ENCODE data around the gene AKNA.
"Not testable (repeated sequence)": the region's sequence is repeated elsewhere in the genome, so short reads cannot be mapped to it uniquely, and the experiment has no call there.

The AKNA gene

DNA sequence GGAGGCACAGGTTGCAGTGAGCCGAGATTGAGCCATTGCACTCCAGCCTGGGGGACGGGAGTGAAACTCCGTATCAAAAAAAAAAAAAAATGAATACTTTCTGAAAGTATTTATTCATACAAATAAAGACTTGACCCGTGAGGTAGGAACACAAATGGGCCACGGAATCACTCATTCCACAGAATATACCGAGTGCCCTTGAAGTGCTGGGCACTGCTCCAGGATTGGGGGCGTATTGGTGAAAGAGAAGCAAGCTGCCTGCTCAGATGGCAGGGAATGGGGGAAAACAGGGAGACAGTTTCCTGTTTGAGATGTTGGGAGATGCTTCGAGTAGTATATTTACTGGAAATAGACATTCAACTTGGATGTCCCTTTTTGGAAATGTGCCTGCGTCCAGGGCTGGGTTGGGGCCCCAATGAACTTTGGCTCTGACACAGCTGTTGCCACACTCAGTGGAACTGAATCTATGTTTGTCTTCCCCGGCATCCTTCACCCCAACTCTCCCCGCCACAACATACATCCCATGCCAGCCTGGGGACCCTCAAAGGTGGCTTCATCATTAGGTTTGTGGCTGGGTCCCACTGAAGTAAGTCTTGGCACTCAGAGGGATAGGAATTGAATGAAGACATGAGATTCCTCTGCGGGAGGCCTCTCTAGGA lies 65.5 kb downstream of the AKNA start:
- not testable (repeated sequence) for DNase-seq (ENCODE audit: low read depth, low spot score)

DNA sequence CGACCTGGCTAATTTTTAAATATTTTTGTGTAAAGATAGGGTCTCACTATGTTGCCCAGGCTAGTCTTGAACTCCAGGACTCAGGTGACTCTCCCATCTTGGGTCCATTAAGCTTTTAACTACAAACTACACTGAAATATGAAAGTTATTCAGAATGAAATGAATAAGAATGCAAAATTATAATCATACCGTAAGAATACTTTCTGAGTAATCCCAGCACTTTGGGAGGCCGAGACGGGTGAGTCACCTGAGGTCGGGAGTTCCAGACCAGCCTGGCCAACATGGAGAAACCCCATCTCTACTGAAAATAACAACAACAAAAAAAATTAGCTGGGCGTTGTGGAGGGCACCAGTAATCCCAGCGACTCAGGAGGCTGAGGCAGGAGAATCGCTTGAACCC lies 66.0 kb downstream of the AKNA start:
- DNase-seq (ENCODE audit: low read depth, low spot score): no peak

DNA sequence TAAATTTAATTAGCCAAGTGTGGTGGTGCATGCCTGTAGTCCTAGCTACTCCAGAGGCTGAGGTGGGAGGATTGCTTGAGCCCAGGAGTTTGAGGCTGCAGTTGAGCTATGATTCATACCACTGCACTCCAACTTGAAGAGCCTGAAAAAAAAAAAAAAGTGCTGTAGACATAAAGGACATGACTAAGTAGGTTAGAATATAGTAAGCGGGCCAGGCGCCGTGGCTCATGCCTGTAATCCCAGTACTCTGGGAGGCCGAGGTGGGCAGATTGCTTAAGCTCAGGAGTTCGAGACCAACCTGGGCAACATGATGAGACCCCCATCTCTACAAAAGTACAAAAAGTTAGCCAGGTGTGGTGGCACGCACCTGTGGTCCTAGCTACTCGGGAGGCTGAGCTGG lies 67.1 kb downstream of the AKNA start:
- not testable (repeated sequence) for DNase-seq (ENCODE audit: low read depth, low spot score)

DNA sequence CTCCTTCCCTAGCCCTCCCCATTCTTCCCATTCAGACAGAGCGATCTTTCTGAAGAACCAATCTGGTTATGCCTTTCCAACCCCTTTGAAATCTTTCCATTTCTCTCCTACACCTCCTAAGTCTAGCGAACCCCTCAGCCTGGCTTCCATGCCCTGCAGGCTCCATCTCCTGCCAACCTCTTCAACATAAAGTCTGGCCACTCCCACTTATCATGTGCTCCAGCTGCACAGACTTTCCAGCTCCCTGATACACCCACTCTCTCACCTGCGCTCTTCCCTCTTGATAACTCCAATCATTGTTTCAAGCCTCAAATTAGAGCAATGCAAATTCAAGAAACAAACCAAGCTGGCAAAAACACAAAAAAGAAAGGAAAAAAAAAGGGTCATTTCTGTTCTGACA lies 68.6 kb downstream of the AKNA start:
- DNase-seq (ENCODE audit: low read depth, low spot score): no peak

DNA sequence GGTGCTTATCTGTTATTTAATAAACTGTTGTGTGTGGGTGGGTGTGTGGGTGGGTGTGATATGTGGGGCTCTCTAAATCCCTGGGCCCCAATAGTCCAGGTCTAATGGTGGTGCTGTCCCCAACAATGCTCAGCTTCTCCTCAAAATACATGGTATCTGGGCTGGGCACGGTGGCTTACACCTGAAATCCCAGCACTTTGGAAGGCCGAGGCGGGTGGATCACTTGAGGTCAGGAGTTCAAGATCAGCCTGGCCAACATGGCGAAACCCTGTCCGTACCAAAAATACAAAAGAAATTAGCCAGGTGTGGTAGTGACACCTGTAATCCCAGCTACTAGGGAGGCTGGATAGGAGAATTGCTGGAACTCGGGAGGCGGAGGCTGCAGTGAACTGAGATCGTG lies 69.4 kb downstream of the AKNA start:
- DNase-seq (ENCODE audit: low read depth, low spot score): no peak

DNA sequence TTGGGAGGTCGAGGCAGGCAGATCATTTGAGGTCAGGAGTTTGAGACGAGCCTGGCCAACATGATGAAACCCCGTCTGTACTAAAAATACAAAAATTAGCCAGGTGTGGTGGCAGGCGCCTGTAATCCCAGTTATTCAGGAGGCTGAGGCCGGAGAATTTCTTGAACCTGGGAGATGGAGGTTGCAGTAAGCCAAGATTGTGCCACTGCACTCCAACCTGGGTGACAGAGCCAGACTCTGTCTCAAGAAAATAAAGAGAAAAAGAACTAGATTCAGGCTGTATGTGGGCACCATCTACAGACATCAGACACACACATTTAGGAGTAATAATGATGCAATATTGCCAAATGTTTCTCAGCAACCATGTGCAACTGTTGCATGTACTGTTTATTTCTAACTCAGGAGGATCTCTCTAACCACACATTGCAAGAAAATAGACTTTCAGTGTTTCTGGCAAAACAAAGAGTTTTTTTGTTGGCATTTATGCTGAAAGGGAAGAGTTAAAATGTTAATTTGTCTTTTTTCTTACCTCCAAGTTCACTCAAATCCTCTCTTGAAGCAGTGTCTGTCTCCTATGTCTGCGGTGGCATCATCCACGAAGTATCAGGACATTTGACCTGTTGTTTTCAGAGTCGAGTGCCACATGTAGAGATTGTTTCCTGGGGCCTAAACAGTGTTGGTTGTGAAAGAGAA lies 70.0 kb downstream of the AKNA start:
- no peak for DNase-seq (ENCODE audit: low read depth, low spot score)

DNA sequence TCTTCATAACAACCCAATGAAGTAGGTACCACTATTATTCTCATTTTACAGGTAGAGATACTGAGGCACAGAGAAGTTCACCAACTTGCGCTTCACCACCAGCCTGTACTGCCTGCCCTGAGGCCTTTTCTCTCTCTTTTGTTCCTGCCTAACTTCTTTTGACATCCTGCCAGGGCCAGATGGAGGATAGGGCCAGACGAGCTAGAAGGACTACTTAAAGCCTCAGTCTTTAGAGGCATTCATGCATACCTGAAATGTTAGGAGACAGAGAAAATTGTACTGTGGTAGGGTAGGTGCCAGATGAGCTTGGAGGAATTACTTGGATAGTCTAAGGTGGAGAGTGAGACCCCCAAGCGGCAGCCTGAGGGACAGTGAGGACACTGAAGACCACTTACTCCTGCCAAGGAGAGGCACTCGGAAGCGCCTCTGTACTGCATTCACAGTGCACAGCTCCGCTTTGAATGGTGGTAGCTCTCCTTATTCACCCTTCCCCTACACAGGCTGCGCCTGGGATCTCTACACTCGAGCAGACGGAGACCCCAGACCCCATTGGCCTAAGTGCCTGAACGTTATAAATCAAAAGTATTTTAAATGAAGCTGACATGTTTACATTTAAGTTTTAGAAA lies 71.1 kb downstream of the AKNA start:
- no peak for DNase-seq (ENCODE audit: low read depth, low spot score)

DNA sequence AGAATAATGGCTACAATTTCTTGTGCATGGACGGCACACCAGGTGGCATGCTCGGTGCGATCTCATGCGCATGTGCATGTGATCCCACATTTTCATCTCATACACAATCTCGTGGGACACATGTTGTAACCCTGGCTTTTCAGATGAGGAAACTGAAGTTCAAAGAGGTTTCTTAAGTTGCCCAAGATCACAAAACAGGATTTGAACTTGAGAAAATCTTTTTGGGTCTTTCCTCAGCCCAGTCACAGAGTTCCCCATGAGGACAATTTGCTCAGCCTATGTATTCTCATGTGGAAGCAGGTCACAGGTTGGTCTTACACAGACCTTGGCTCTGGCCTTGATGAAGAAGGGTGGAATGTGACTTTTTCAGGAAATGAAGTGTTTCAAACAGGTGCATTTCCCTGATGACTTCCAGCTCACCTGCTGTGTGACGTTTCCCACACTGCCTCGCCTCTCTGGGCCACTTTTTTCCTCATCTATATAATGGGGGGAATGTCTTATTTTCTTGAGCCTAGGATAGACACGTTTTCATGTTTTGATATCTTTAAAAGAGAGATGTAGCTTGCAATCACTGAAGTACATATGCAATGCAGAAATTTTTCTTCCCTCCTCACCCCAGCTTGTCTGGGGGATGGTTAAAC lies 71.9 kb downstream of the AKNA start:
- no peak for DNase-seq (ENCODE audit: low read depth, low spot score)

DNA sequence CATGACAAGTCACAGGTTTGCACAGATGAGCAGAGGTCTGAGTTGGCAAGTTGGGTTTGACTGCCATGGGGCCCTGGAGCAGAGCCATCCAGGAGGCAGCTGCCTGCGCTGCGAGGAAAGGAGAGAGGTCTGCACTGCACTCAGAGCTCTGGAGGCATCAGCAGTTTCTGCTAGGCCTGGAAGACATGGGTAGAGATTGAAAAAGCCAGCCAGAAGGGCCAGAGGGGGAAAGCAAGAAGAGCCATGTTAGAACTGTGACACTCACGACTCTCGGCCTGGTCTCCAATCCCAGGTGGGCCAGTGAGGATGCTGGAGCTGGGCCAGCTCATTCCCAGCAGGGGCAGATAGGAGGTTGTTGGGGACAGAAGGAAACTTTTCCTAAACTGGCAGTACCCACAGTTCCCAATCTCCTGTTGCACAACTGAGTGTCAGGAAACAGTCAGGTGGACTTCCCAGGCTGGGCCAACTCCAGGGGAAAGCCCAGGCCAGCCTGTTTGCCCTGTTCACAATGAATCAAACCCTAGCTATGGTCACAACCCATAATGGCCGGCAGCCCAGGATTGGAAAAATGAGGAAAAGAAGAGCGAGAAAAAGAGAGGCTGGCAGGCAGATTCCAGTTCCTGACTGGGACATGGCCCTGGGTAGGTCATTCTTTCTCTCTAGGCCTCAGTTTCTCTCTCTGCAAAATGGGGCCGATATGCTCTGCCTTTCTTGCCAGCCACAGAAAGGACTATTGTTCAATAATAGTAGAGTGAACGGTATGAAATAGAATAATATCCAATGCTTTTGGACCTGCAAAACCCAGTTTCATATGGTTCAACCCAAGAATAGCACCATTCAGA lies 72.7 kb downstream of the AKNA start:
- no peak for DNase-seq (ENCODE audit: low read depth, low spot score)

DNA sequence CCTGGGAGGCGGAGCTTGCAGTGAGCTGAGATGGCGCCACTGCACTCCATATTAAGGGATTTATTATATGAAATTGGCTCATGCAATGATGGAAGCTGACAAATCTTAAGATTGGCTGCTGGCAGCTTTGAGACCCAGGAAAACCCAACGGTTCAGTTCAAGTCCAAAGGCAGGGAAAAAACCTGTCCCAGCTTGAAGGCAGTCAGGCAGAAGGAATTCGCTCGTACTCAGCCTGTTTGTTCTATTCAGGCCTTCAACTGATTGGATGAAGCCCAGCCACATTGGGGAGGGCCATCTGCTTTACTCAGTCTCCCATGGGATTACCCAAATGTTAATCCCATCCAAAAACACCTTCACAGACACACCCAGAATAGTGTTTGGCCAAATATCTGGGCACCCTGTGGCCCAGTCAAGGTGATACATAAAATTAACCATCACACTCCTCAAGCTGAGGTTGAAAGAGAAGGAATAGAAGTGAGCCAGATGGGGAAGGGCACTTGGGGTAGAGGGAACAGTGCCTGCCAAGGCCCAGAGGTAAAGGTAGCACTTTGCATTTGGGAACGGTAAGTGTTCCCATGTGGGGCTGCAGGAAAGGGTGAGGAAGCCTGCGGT lies 73.4 kb downstream of the AKNA start:
- no peak for DNase-seq (ENCODE audit: low read depth, low spot score)

DNA sequence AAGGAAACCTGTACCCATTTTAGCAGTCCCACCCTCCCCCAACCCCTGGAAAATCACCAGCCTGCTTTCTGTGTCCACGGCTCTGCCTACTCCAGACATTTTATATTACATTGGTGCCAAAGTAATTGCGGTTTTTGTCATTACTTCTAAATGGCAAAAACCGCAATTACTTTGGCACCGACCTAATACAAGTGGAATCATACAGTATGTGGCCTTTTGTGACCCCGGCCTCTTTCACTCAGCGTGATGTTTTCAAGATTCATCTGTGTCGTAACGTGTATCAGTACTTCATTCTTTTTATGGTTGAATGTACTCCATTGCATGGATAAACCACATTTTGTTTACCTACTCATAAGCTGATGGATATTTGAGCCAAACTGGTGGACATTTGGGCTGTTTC lies 74.6 kb downstream of the AKNA start:
- DNase-seq (ENCODE audit: low read depth, low spot score): no peak

DNA sequence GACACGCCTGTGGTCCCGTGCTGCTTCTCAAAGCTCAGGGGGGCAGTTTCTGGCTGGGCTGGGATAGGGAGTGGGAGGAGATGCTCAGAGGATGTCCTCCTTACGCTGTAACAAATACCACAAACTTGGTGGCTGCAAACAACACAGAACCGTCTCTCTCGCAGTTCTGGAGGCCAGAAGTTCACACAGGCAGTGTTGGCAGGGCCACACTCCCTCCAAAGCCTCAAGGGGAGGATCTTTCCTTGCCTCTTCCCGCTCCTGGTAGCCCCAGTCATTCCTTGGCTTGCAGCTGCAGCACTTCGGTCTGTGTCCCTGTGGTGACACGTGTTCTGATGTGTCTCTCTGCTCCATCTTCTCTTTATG lies 75.3 kb downstream of the AKNA start:
- DNase-seq (ENCODE audit: low read depth, low spot score): no peak

DNA sequence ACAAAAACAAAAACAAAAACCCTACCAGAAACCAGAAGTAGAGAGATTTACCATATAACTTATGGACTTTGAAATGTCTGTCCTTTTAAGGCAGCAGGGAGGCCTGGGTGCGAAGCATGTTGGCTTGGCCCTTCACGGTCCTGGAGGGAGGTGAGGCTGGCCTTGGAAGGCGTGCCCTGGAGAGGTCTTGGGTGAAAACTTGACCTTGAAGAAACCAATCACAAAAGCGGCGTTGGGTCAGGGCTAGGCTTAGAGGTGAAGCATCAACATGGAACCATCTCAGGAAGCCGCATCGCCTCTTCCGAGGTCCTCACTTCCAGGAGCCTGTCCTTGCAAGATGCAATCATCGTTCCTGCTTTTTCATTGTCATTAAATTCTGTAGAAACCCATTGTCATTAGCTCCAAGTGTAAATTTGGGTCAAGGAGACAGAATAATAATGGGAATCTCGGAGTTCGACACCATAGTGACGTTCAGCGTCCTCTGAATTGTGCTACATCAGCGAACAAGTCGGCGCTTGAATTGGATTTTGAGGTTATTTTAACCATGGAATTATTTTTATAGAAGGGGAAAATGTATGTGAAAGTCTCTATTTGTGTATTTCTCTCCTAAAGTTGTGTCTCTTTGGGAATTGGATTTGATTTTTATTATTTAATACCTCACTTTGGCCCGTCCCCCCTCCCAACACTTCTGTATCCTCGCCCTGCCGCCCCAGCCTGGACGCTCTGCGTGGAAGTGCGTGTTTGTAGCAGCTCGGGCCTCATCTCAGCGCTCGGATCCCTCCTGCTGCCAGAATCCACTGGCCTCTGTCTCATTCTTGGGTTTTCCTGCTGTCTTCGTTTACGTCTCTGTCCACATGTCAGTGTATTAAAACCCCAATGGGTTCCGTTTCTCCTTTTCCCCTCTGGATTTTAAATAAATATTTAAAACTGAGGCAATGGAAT lies 75.9 kb downstream of the AKNA start:
- no peak for DNase-seq (ENCODE audit: low read depth, low spot score)

DNA sequence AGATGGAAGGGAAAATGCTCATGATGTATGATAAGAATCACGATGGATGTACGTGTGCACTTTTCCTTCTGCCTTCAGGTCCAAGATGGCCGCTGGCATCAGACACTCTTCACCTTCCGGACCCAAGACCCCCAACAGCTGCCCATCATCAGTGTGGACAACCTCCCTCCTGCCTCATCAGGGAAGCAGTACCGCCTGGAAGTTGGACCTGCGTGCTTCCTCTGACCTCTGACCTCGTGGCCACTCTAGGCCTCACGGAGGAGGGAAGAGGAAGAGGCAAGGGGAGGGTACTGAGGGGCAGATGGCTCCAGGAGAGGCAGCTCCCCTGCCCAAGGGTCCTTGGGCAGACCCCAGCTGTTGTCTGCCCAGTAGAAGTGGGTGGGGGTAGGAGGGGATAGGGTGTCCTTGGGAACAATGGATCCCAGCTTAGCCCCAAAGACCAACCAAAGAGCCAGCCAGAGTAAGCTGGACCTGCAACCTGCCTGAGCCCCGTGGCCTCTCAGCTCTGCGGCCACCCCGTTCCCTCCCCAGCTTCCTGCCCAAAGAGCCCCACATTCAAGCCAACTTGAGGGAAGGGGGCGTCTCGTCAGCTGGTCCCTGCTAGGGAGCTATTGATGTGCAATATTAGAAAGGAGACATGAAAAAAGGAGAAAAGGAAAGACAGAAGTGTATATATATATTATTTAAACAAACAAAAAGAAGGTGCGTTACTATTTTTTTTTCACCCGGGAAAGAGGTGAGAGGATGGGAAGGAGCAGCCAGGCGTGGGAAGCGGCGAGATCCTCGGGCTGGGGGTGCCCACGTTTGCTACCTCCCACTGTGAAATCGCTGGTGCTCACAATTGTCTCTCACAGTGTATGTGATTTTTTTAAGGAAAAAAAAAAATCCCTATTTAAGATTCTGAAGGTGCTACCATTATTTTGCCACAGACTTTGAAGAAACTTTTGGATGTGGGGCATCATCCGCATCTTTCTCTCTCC lies 77.0 kb downstream of the AKNA start:
- DNase-seq (ENCODE audit: low read depth, low spot score): no peak

DNA sequence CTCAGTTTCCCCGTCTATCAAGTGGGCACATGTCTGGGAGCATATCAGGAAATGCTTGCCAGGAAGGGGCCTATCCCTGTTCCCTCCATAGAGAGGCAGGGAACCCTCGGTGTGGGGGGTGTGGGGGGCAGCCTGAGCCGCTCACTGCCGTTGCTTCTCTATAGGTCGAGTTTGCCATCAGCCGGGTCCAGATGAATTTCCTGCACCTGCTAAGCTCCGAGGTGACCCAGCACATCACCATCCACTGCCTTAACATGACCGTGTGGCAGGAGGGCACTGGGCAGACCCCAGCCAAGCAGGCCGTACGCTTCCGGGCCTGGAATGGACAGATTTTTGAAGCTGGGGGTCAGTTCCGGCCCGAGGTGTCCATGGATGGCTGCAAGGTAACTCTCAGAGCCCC lies 78.7 kb downstream of the AKNA start:
- no peak for DNase-seq (ENCODE audit: low read depth, low spot score)

DNA sequence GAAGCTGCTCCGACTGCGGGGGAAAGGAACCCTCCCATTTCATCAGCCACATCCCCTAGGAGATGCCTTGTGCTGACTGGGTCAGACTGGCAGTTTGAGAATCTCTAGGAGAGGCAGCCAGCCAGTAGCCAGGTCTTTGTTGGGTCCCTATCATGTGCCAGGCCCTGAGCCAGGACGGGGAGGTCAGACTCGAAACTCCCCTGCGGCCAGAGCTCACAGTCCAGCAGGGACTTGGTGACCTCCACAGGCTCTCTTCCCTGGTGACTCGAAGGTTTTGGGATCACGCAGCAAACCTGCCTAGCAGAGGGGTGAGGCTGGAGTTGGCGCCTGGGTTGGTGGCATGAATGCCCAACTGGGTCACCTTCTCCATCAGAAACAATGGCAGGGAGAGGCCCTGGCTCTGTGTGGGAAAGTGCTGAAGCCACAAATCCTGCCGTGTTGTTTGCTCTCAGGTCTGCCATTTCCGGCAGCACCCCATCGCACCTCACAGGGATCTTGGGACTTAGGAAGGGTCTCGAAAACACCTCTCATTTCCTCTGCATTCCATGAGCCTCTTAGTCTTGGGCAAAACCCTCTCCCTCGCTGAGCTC lies 79.3 kb downstream of the AKNA start:
- DNase-seq (ENCODE audit: low read depth, low spot score): no peak

DNA sequence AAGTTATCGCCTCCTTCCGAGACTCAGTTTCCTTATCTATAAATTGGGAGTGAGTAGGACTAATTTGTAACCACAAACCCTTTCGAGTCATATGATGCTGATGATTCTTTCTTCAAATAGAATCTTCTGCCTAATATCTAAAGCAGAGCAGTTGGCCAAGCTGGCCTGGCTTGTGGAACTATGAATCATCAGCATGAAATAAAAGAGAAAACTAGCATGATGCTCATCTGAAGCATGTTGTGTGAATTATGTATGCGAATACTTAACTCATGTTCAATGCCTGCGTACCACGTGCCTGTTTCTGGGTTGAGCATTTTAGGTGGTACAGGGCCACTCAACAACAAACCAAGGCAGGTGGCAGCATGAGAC lies 79.9 kb downstream of the AKNA start:
- DNase-seq (ENCODE audit: low read depth, low spot score): no peak

DNA sequence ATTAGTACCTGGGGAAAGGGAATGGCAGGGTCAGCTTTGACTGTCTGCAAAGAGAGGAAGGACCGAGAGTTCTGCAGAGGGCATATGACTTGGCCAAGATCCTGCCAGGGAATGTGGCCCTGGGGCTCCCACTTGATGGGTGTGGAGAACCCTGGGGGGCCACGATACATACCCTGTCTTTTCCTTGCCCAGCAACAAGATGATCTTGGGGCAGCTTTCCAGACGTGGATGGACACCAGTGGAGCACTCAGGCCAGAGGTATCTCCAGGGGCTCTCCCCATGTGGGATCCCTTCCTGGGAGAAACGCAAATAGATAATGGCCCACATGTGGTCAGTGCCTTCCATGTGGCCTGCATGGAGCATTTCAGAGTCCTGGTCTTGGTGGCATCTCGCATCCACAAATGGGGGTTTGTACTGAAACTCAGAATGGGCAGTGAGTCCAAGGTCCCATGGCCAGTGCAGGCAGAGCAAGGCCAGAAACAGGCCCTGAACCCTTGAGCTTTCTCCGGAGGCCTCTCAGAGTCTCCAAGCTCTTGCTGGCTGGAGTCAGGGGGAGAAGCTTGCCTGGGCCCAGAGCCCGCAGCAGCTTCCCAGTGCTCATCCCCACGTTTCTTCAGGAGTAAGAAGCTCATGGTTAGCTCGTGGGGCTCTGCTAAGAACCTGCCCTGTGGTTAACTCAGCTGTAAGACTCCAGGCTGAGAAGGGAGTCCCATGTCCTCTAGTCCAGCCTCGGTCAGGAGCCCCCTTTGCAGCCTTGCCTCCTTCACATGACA lies 83.2 kb downstream of the AKNA start:
- DNase-seq (ENCODE audit: low read depth, low spot score): no peak

All from activated CD4-positive, CD25-positive, alpha-beta regulatory T cell treated with anti-CD3 and anti-CD28 coated beads, Interleukin-2, amount 50 U/mL, for 16 hours (primary cell).